Adrenal gland (tissue), 12 donors: ENCODE data around the gene MIER3. TPM values are rescaled to one million over a fixed set of nuclear protein-coding genes. Genes with fewer than 3 reads are reported as not detected.
"Not testable (repeated sequence)": the region's sequence is repeated elsewhere in the genome, so short reads cannot be mapped to it uniquely, and the experiment has no call there.

Source experiments
- DNase-seq, 7 donors: peaks; one replicate each; pipeline ENCODE4 v3.0.0-alpha.2; 2019 to 2020
- H3K27ac ChIP-seq, 5 donors: fragments of 200-600 bp; sonication (generic) in 4 of 5; 1 replicate in 3 of 5; 2 replicates in 2 of 5; pipeline versions ENCODE4 v1.5.1 to v1.8.0; 2016 to 2020; ENCODE audit warnings: mild to moderate bottlenecking in 1 of 5
- H3K27me3 ChIP-seq: fragments of 200-600 bp; 2 replicates; pipeline ENCODE4 v1.8.0; 2021
- H3K36me3 ChIP-seq, 2 donors: fragments of 200-600 bp; replicated peaks in 1 of 2; 1 replicate in 1 of 2; 2 replicates in 1 of 2; pipeline versions ENCODE4 v1.5.1 to v1.8.0; 2018 to 2022
- H3K4me1 ChIP-seq, 2 donors: fragments of 200-600 bp; replicated peaks in 1 of 2; 1 replicate in 1 of 2; 2 replicates in 1 of 2; pipeline versions ENCODE4 v1.5.1 to v1.8.0; 2018 to 2021
- H3K4me3 ChIP-seq, 4 donors: fragments of 200-600 bp; sonication (generic) in 3 of 4; one replicate each; pipeline ENCODE4 v1.5.1; 2016 to 2018
- H3K9me3 ChIP-seq, 3 donors: fragments of 200-600 bp; sonication (generic) in 1 of 3; replicated peaks in 1 of 3; 1 replicate in 2 of 3; 2 replicates in 1 of 3; pipeline versions ENCODE4 v1.5.1 to v1.8.0; 2016 to 2021
- POLR2A ChIP-seq, 2 donors: fragments of 450-650 bp; IDR thresholded peaks; one replicate each; pipeline ENCODE4 v1.6.1; 2017; ENCODE audit warnings: antibody characterized with exemption in 2 of 2, mild to moderate bottlenecking in 2 of 2, moderate library complexity in 1 of 2
- WGBS, 4 donors: extraction: QIAGEN DNeasy Blood & Tissue Kit in 2 of 4; methylation state at CpG; one replicate each; pipeline versions ENCODE4 v1.1.5 to v1.1.7; 2013 to 2017; 5-methylcytosine and 5-hydroxymethylcytosine counted together
- intact Hi-C, 2 donors: fragments of 100-400 bp; cut with DNase I; formaldehyde crosslinking; loops; one replicate each; pipeline versions ENCODE4 v1.14.1 to v1.15.0; 2022 to 2023
- polyA plus RNA-seq, 3 donors: library from polyadenylated mRNA; stranded (reverse); fragments of 200-250 nt in 2 of 3; fragments of 350-450 nt in 1 of 3; fragmentation: Illumina TruSeq in 1 of 3; extraction: RNeasy Lipid Tissue Mini Kit (QIAGEN cat#74804) in 1 of 3; gene quantifications; one replicate each; pipeline ENCODE4 v1.2.3, GENCODE V29; 2013 to 2014
- total RNA-seq, 9 donors: library from RNA; depleted of rRNA in 4 of 9; stranded (reverse); fragments of >200 nt in 4 of 9; fragments of 120-200 nt in 1 of 9; fragmentation: NEBNext Ultra II Directional in 1 of 9; extraction: Animal tissue kit (Norgen Biotek cat#: 25700) in 1 of 9; gene quantifications; one replicate each; pipeline versions ENCODE4 v1.1.0 to v1.2.4, GENCODE V29; 2013 to 2023
- TF ChIP-seq, protein P1 (sequence below), 6 experiments: fragments of 450-650 bp in 4 of 6; fragments of 200-600 bp in 2 of 6; sonication (generic) in 1 of 6; IDR thresholded peaks; 1 replicate in 5 of 6; 2 replicates in 1 of 6; pipeline versions ENCODE4 v1.5.1 to v1.8.0; 2016 to 2021; ENCODE audit warnings: antibody characterized with exemption in 6 of 6, mild to moderate bottlenecking in 2 of 6, moderate library complexity in 1 of 6
- donor health status: healthy with polysubstance abuse.
- donor health status: Bipolar disorder and iron deficiency.
- donor health status: DM: yes; HTN: yes; CAD: no.
- donor health status: DM: no; HTN: no; CAD: no.
- donor health status: DM: no; HTN: no; CAD: no.
- donor health status: DM: yes; HTN: yes; CAD: no.

MIER3 gene
- total and polyA plus RNA-seq, 12 donors: 5.1 to 30.2 (median 19.1) TPM

DNA sequence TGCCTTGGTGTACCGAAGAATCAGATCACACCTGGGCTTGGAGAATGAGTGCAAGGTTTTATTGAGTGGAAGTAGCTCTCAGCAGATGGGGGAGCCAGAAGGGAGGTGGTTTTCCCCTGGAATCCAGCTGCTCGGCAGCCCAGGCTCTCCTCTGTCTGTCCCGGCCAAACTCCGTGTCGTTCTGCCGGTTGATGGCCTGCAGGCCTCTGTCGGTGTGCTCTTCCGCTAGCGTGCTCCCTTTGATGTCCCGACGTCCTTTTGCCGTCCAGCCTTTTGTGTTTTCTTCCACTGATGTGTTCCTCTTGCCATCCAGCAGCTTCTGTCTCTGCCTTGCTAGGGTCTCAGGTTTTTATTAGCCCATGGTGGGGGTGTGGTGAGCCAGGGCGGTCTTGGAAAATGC is 28.0 kb upstream of the MIER3 start:
- Histone ChIP-seq H3K4me1 (no peaks in the 10 kb centered on the region), H3K27me3 (no peaks in the 10 kb centered on the region), H3K4me3 (no peak overlapping the region), H3K36me3 (no peaks in the 10 kb centered on the region), H3K27ac (no peak overlapping the region), H3K9me3 (no peaks in the 10 kb centered on the region)
- DNase-seq: no peak
- TF ChIP-seq, protein P1, sequence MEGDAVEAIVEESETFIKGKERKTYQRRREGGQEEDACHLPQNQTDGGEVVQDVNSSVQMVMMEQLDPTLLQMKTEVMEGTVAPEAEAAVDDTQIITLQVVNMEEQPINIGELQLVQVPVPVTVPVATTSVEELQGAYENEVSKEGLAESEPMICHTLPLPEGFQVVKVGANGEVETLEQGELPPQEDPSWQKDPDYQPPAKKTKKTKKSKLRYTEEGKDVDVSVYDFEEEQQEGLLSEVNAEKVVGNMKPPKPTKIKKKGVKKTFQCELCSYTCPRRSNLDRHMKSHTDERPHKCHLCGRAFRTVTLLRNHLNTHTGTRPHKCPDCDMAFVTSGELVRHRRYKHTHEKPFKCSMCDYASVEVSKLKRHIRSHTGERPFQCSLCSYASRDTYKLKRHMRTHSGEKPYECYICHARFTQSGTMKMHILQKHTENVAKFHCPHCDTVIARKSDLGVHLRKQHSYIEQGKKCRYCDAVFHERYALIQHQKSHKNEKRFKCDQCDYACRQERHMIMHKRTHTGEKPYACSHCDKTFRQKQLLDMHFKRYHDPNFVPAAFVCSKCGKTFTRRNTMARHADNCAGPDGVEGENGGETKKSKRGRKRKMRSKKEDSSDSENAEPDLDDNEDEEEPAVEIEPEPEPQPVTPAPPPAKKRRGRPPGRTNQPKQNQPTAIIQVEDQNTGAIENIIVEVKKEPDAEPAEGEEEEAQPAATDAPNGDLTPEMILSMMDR (IDR thresholded peaks at IDR 0.05): no peak
- TF ChIP-seq POLR2A (IDR thresholded peaks at IDR 0.05): no peak
- intact Hi-C loops: no loop called here
- 82 to 89% (median 85%) methylated on average over 12 to 13 of the region's 13 CpGs for whole genome bisulfite sequencing, 4 donors

GRCh38 chr5:56979526-56979925 is 27.6 kb upstream of the MIER3 start:
- H3K4me1 ChIP-seq, H3K4me3 ChIP-seq, H3K9me3 ChIP-seq, H3K36me3 ChIP-seq, H3K27ac ChIP-seq, H3K27me3 ChIP-seq, intact Hi-C loops, DNase-seq: not testable (repeated sequence)
- 47 to 83% (median 59%) methylated on average over 5 of the region's 5 CpGs for WGBS, 4 donors

- H3K4me1 ChIP-seq: no peaks in the 10 kb centered on the region
- TF ChIP-seq, protein P1 (IDR thresholded peaks at IDR 0.05): no peak
- TF ChIP-seq POLR2A (IDR thresholded peaks at IDR 0.05): no peak
- DNase-seq: no peak
- peaks cover 7% of the 10 kb centered on the region for H3K27me3 ChIP-seq
- 71 to 81% (median 76%) methylated on average over 2 of the region's 2 CpGs for WGBS, 4 donors
- H3K36me3 ChIP-seq: no peaks in the 10 kb centered on the region
- H3K27ac ChIP-seq: no peak overlapping the region
- intact Hi-C loops: no loop called here
- no peaks in the 10 kb centered on the region for H3K9me3 ChIP-seq
- no peak overlapping the region for H3K4me3 ChIP-seq
Observed at GRCh38 chr5:56977822-56978221, 25.9 kb upstream of the MIER3 start.

DNA sequence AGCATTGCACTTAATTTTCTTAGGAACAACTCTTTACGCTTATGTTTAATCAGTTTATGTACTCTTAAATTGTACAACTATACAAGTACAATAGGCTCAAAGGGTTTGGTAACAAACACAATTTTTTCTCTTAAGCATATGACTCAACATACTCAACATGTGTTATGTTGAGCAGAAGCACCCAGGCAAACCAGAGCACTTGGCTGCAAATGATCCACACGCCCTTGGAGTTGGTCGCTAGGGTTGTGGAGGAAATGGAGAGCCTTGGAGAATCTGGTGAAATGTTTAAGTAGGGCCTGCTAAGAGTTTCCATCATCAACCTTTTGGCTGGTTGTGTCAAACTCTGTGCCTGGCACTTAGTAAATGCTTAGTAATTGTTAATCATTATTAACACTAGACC is 25.1 kb upstream of the MIER3 start:
- TF ChIP-seq, protein P1 (IDR thresholded peaks at IDR 0.05): no peak
- no peak for TF ChIP-seq POLR2A (IDR thresholded peaks at IDR 0.05)
- H3K4me3 ChIP-seq: no peak overlapping the region
- intact Hi-C loops: no loop called here

GRCh38 chr5:56974241-56974640 is 22.3 kb upstream of the MIER3 start:
- H3K4me3 ChIP-seq: no peak overlapping the region
- TF ChIP-seq POLR2A (IDR thresholded peaks at IDR 0.05): no peak
- TF ChIP-seq, protein P1 (IDR thresholded peaks at IDR 0.05): no peak
- peaks cover 7% of the 10 kb centered on the region for H3K27me3 ChIP-seq
- H3K9me3 ChIP-seq: no peaks in the 10 kb centered on the region
- H3K36me3 ChIP-seq: no peaks in the 10 kb centered on the region
- H3K4me1 ChIP-seq: no peaks in the 10 kb centered on the region
- intact Hi-C loops: no loop called here
- 68 to 74% (median 71%) methylated on average over 2 of the region's 2 CpGs for WGBS, 4 donors
- no peak for DNase-seq
- no peak overlapping the region for H3K27ac ChIP-seq

More for the DNA sequence above, 25.1 kb upstream of the MIER3 start:
- no peaks in the 10 kb centered on the region for H3K9me3 ChIP-seq
- 88 to 96% (median 93%) methylated on average over 3 of the region's 3 CpGs for WGBS, 4 donors
- H3K27ac ChIP-seq: no peak overlapping the region
- DNase-seq: no peak
- no peaks in the 10 kb centered on the region for H3K36me3 ChIP-seq
- H3K27me3 ChIP-seq: peaks cover 7% of the 10 kb centered on the region
- H3K4me1 ChIP-seq: no peaks in the 10 kb centered on the region
